ENCODE data around the gene ZNF385A.

Gene ZNF385A

GRCh38 chr12:54324617-54325441, 59.7 kb downstream of the ZNF385A start, which contains the start of gene COPZ1:
COPZ1 (plus strand) TSS chr12:54325131; CDS start chr12:54325164, 33 bp downstream.
- DNase-seq = peak; percentile 88 to 91

- DNase-seq = no peak
Observed at GRCh38 chr12:54321363-54321762, 63.2 kb downstream of the ZNF385A start.
